ENCODE data around the gene P2RX4. TPM values are rescaled to one million over a fixed set of nuclear protein-coding genes. Genes with fewer than 3 reads are reported as not detected.
"Not testable (repeated sequence)": the region's sequence is repeated elsewhere in the genome, so short reads cannot be mapped to it uniquely, and the experiment has no call there.

Gene P2RX4
- 10 to 100 TPM; 11.5 to 21.1 TPM for total RNA-seq
- polyA plus RNA-seq (2013, experiment 1 of 2): 14.6 TPM
- 13.8 TPM for polyA plus RNA-seq (2013, experiment 2 of 2)
- long read RNA-seq, experiment 1, partial matches to known transcripts: 2 of 10 reads
- long read RNA-seq, experiment 1, other reads (novel, unspliced or antisense): 5 of 10 reads
- long read RNA-seq, experiment 2, transcript P2RX4-202 (12 exons, 2,032 nt): major isoform, 26 of 36 reads
- long read RNA-seq, experiment 2, partial matches to known transcripts: 1 of 36 reads
- long read RNA-seq, experiment 2, other reads (novel, unspliced or antisense): 6 of 36 reads
- long read RNA-seq, experiment 3, transcript P2RX4-202 (12 exons, 2,032 nt): major isoform, 36 of 50 reads
- long read RNA-seq, experiment 3, partial matches to known transcripts: 0 of 50 reads
- long read RNA-seq, experiment 3, other reads (novel, unspliced or antisense): 12 of 50 reads
- long read RNA-seq, experiment 4, transcript P2RX4-202 (12 exons, 2,032 nt): major isoform, 24 of 40 reads
- long read RNA-seq, experiment 4, partial matches to known transcripts: 5 of 40 reads
- long read RNA-seq, experiment 4, other reads (novel, unspliced or antisense): 8 of 40 reads

- Histone ChIP-seq H3K4me3 (ENCODE audit: low read length) (peak within 1 kb of the TSS; percentile 83), H3K4me1 (ENCODE audit: control insufficient read depth, insufficient read depth, low read length) (no peaks in the 10 kb centered on the region), H3K36me3 (ENCODE audit: control insufficient read depth, insufficient read depth, low read length) (no peaks in the 10 kb centered on the region), H3K27me3 (ENCODE audit: control insufficient read depth, insufficient read depth, low read length, poor library complexity, severe bottlenecking) (no peaks in the 10 kb centered on the region), H3K27ac (ENCODE audit: low read depth, low read length) (peak within 1 kb of the TSS; percentile 24), H3K9ac (ENCODE audit: extremely low read depth, low read length, poor library complexity, severe bottlenecking) (peak within 1 kb of the TSS; percentile 76), H3K9me3 (ENCODE audit: control insufficient read depth, low read length) (no peaks in the 10 kb centered on the region)
- H3K36me3 Mint-ChIP-seq (ENCODE audit: low read depth): peaks cover 3% of the 10 kb centered on the region
- H3K27me3 Mint-ChIP-seq (ENCODE audit: insufficient read depth): peaks cover 16% of the 10 kb centered on the region
- H3K4me3 Mint-ChIP-seq: peak within 1 kb of the TSS; percentile 76
- no peaks in the 10 kb centered on the region for H3K9me3 Mint-ChIP-seq
- TF ChIP-seq CTCF (conservative IDR thresholded peaks at IDR 0.05): peak; percentile 57
- H3K27ac Mint-ChIP-seq: peak within 1 kb of the TSS; percentile 12
- DNase-seq: peak; percentile 97
- WGBS, 2 experiments (ENCODE audit: insufficient coverage in 1 of 2, insufficient read length in 1 of 2): 8 to 10% methylated on average over 54 to 93 of the region's 97 CpGs
- peaks cover 3% of the 10 kb centered on the region for H3K4me1 Mint-ChIP-seq
These were observed at the start of gene P2RX4 for GRCh38 chr12:121209624-121210572. Gene P2RX4 (plus strand): TSS chr12:121210129. CDS start chr12:121210165, 36 bp downstream.

GRCh38 chr12:121162384-121162783, 47.5 kb upstream of the P2RX4 start:
- no peaks in the 10 kb centered on the region for H3K36me3 Mint-ChIP-seq (ENCODE audit: low read depth)
- peaks cover 75% of the 10 kb centered on the region for H3K27me3 ChIP-seq (ENCODE audit: control insufficient read depth, insufficient read depth, low read length, poor library complexity, severe bottlenecking)
- H3K27ac ChIP-seq (ENCODE audit: low read depth, low read length): no peak overlapping the region
- H3K9me3 ChIP-seq (ENCODE audit: control insufficient read depth, low read length): peaks cover 3% of the 10 kb centered on the region
- no peak overlapping the region for H3K27ac Mint-ChIP-seq
- no peak overlapping the region for H3K9ac ChIP-seq (ENCODE audit: extremely low read depth, low read length, poor library complexity, severe bottlenecking)
- no peaks in the 10 kb centered on the region for H3K36me3 ChIP-seq (ENCODE audit: control insufficient read depth, insufficient read depth, low read length)
- H3K4me3 ChIP-seq (ENCODE audit: low read length): no peak overlapping the region
- H3K4me3 Mint-ChIP-seq: no peak overlapping the region
- no peaks in the 10 kb centered on the region for H3K4me1 ChIP-seq (ENCODE audit: control insufficient read depth, insufficient read depth, low read length)
- H3K9me3 Mint-ChIP-seq: peaks cover 9% of the 10 kb centered on the region
- WGBS, 2 experiments (ENCODE audit: insufficient coverage in 1 of 2, insufficient read length in 1 of 2): 85 to 92% methylated on average over 5 to 10 of the region's 10 CpGs
- no peak for TF ChIP-seq CTCF (conservative IDR thresholded peaks at IDR 0.05)
- no peak for DNase-seq
- H3K27me3 Mint-ChIP-seq (ENCODE audit: insufficient read depth): peaks cover 41% of the 10 kb centered on the region
- H3K4me1 Mint-ChIP-seq: no peaks in the 10 kb centered on the region

GRCh38 chr12:121162985-121163384, 46.9 kb upstream of the P2RX4 start:
- Mint-ChIP-seq H3K9me3 (peaks cover 7% of the 10 kb centered on the region), H3K36me3 (ENCODE audit: low read depth) (no peaks in the 10 kb centered on the region), H3K27me3 (ENCODE audit: insufficient read depth) (peaks cover 40% of the 10 kb centered on the region), H3K4me1 (no peaks in the 10 kb centered on the region), H3K4me3 (no peak overlapping the region), H3K27ac (no peak overlapping the region)
- H3K4me3 ChIP-seq (ENCODE audit: low read length): no peak overlapping the region
- no peak overlapping the region for H3K9ac ChIP-seq (ENCODE audit: extremely low read depth, low read length, poor library complexity, severe bottlenecking)
- no peak for DNase-seq
- H3K36me3 ChIP-seq (ENCODE audit: control insufficient read depth, insufficient read depth, low read length): no peaks in the 10 kb centered on the region
- no peak overlapping the region for H3K27ac ChIP-seq (ENCODE audit: low read depth, low read length)
- 86% methylated on average over 1 of the region's 2 CpGs; no CpG with 5 or more reads in 1 of the 2 experiments for WGBS, 2 experiments (ENCODE audit: insufficient coverage in 1 of 2, insufficient read length in 1 of 2)
- peaks cover 3% of the 10 kb centered on the region for H3K9me3 ChIP-seq (ENCODE audit: control insufficient read depth, low read length)
- peaks cover 79% of the 10 kb centered on the region for H3K27me3 ChIP-seq (ENCODE audit: control insufficient read depth, insufficient read depth, low read length, poor library complexity, severe bottlenecking)
- no peak for TF ChIP-seq CTCF (conservative IDR thresholded peaks at IDR 0.05)
- no peaks in the 10 kb centered on the region for H3K4me1 ChIP-seq (ENCODE audit: control insufficient read depth, insufficient read depth, low read length)

GRCh38 chr12:121164839-121165238, 45.1 kb upstream of the P2RX4 start:
- H3K4me3 Mint-ChIP-seq; H3K27ac ChIP-seq (ENCODE audit: low read depth, low read length); H3K27ac Mint-ChIP-seq; H3K36me3 Mint-ChIP-seq (ENCODE audit: low read depth); H3K36me3 ChIP-seq (ENCODE audit: control insufficient read depth, insufficient read depth, low read length); H3K9me3 ChIP-seq (ENCODE audit: control insufficient read depth, low read length); H3K4me3 ChIP-seq (ENCODE audit: low read length); DNase-seq; H3K9ac ChIP-seq (ENCODE audit: extremely low read depth, low read length, poor library complexity, severe bottlenecking); H3K4me1 ChIP-seq (ENCODE audit: control insufficient read depth, insufficient read depth, low read length); H3K4me1 Mint-ChIP-seq; H3K9me3 Mint-ChIP-seq: not testable (repeated sequence)
- peaks cover 92% of the 10 kb centered on the region for H3K27me3 ChIP-seq (ENCODE audit: control insufficient read depth, insufficient read depth, low read length, poor library complexity, severe bottlenecking)
- WGBS, 2 experiments (ENCODE audit: insufficient coverage in 1 of 2, insufficient read length in 1 of 2): 96 to 100% methylated on average over 4 to 6 of the region's 6 CpGs
- peaks cover 51% of the 10 kb centered on the region for H3K27me3 Mint-ChIP-seq (ENCODE audit: insufficient read depth)
